GM23338 (cell line): ENCODE data around the gene ENPP4. TPM values are rescaled to one million over a fixed set of nuclear protein-coding genes. Genes with fewer than 3 reads are reported as not detected.

Experiments used
- ATAC-seq: fragments of 200-7000 bp; cut with Tn5 transposase; 3 replicates; pipeline ENCODE4 v1.9.1; 2020
- DNase-seq: peaks from one replicate; pipeline ENCODE4 v3.0.0-alpha.2; 2015; ENCODE audit warnings: low spot score
- H2AFZ ChIP-seq: fragments of 200-600 bp; sonication (generic); 2 replicates; pipeline ENCODE4 v1.8.0; 2016; ENCODE audit warnings: antibody characterized with exemption, mild to moderate bottlenecking, moderate library complexity
- H3F3A ChIP-seq: fragments of 200-600 bp; sonication (generic); replicated peaks from 2 replicates; pipeline ENCODE4 v1.8.0; 2017; ENCODE audit warnings: antibody characterized with exemption, mixed run types, low read depth
- H3K27ac ChIP-seq: fragments of 200-600 bp; sonication (generic); 2 replicates; pipeline ENCODE4 v1.6.1; 2016; ENCODE audit warnings: low read depth
- H3K27me3 ChIP-seq: fragments of 200-600 bp; sonication (generic); 2 replicates; pipeline ENCODE4 v1.8.0; 2016; ENCODE audit warnings: mild to moderate bottlenecking, mixed run types, moderate library complexity; ENCODE audit not compliant: insufficient read depth
- H3K36me3 ChIP-seq: fragments of 200-600 bp; sonication (generic); 2 replicates; pipeline ENCODE4 v1.8.0; 2016; ENCODE audit warnings: mild to moderate bottlenecking; ENCODE audit not compliant: insufficient read depth
- H3K4me1 ChIP-seq: fragments of 200-600 bp; sonication (generic); 2 replicates; pipeline ENCODE4 v1.8.0; 2016; ENCODE audit warnings: mild to moderate bottlenecking, moderate library complexity; ENCODE audit not compliant: insufficient read depth
- H3K4me2 ChIP-seq: fragments of 200-600 bp; sonication (generic); 2 replicates; pipeline ENCODE4 v1.7.1; 2017; ENCODE audit warnings: mixed run types
- H3K4me3 ChIP-seq: fragments of 200-600 bp; sonication (generic); 2 replicates; pipeline ENCODE4 v1.6.1; 2016; ENCODE audit warnings: mixed run types
- H3K79me2 ChIP-seq: fragments of 200-600 bp; sonication (generic); replicated peaks from 2 replicates; pipeline ENCODE4 v1.8.0; 2017; ENCODE audit warnings: mild to moderate bottlenecking; ENCODE audit not compliant: insufficient read depth
- H3K9me2 ChIP-seq: fragments of 200-600 bp; sonication (generic); 2 replicates; pipeline ENCODE4 v1.8.0; 2017; ENCODE audit not compliant: insufficient read depth
- H4K20me1 ChIP-seq: fragments of 200-600 bp; sonication (generic); replicated peaks from 2 replicates; pipeline ENCODE4 v1.8.0; 2017; ENCODE audit warnings: mild to moderate bottlenecking; ENCODE audit not compliant: insufficient read depth
- H3K27ac Mint-ChIP-seq: 2 replicates; pipeline ENCODE4 v1.8.0; 2020; ENCODE audit warnings: inconsistent platforms, mild to moderate bottlenecking, moderate library complexity, mixed read lengths
- H3K27me3 Mint-ChIP-seq: 3 replicates; pipeline ENCODE4 v1.8.0; 2022; ENCODE audit warnings: low read depth, mild to moderate bottlenecking, moderate library complexity, mixed read lengths, inconsistent platforms; ENCODE audit not compliant: insufficient read depth, poor library complexity
- H3K36me3 Mint-ChIP-seq: 3 replicates; pipeline ENCODE4 v1.8.0; 2021; ENCODE audit warnings: low read depth, mild to moderate bottlenecking, inconsistent platforms, moderate library complexity, mixed read lengths
- H3K4me1 Mint-ChIP-seq: 3 replicates; pipeline ENCODE4 v1.8.0; 2020; ENCODE audit warnings: mild to moderate bottlenecking, inconsistent platforms, mixed read lengths
- H3K4me3 Mint-ChIP-seq: 3 replicates; pipeline ENCODE4 v1.8.0; 2021; ENCODE audit warnings: moderate library complexity, mild to moderate bottlenecking, inconsistent platforms, mixed read lengths
- H3K9me3 Mint-ChIP-seq: 3 replicates; pipeline ENCODE4 v1.8.0; 2020; ENCODE audit warnings: moderate library complexity, mild to moderate bottlenecking, inconsistent platforms, mixed read lengths
- CREB1 ChIP-seq: fragments of 250-450 bp; sonication (Bioruptor Pico); IDR thresholded peaks from 2 replicates; pipeline ENCODE4 v1.5.0; 2020; ENCODE audit warnings: low read depth, mild to moderate bottlenecking, moderate library complexity
- CTCF ChIP-seq, 2 experiments: fragments of 200-600 bp in 1 of 2; sonication (generic) in 1 of 2; conservative IDR thresholded peaks; 2 replicates each; pipeline versions ENCODE4 v1.5.1 to v1.6.1; 2016 to 2017; ENCODE audit warnings: antibody characterized with exemption in 2 of 2, low read depth in 2 of 2, mild to moderate bottlenecking in 2 of 2, moderate library complexity in 1 of 2
- EZH2 ChIP-seq: fragments of 200-600 bp; sonication (generic); IDR thresholded peaks from one replicate; pipeline ENCODE4 v1.8.0; 2017; ENCODE audit warnings: antibody characterized with exemption, mild to moderate bottlenecking, low read depth; ENCODE audit not compliant: unreplicated experiment
- JUNB ChIP-seq: IDR thresholded peaks from one replicate; pipeline ENCODE4 v1.6.1; 2016; ENCODE audit warnings: antibody characterized with exemption; ENCODE audit not compliant: unreplicated experiment
- NANOG ChIP-seq: IDR thresholded peaks from 2 replicates; pipeline ENCODE4 v1.6.1; 2016; ENCODE audit warnings: antibody characterized with exemption, borderline replicate concordance
- POLR2AphosphoS5 ChIP-seq: IDR thresholded peaks from 2 replicates; pipeline ENCODE4 v1.6.1; 2016; ENCODE audit warnings: antibody characterized with exemption, low read depth
- REST ChIP-seq: IDR thresholded peaks from one replicate; pipeline ENCODE4 v1.6.1; 2018; ENCODE audit warnings: antibody characterized with exemption; ENCODE audit not compliant: unreplicated experiment
- STAT1 ChIP-seq: IDR thresholded peaks from one replicate; pipeline ENCODE4 v1.6.1; 2016; ENCODE audit warnings: antibody characterized with exemption; ENCODE audit not compliant: unreplicated experiment
- ZNF114 ChIP-seq: fragments of 250-450 bp; sonication (Bioruptor Pico); IDR thresholded peaks from 2 replicates; pipeline ENCODE4 v1.5.0; 2020; ENCODE audit warnings: mild to moderate bottlenecking, moderate library complexity
- ZNF331 ChIP-seq: fragments of 250-450 bp; sonication (Bioruptor Pico); IDR thresholded peaks from 2 replicates; pipeline ENCODE4 v1.5.0; 2020; ENCODE audit warnings: low read depth, mild to moderate bottlenecking, moderate library complexity
- polyA plus RNA-seq: library from polyadenylated mRNA; unstranded; fragments of >200 nt; fragmentation: Nextera tagmentation; extraction: Ambion mirVana; gene quantifications from 2 replicates; pipeline ENCODE4 v1.2.1, GENCODE V29; 2016
- total RNA-seq: library from RNA; depleted of rRNA; stranded (reverse); fragments of >200 nt; shearing (Covaris generic); gene quantifications from 2 replicates; pipeline ENCODE4 v1.2.3, GENCODE V29; 2014
- TF ChIP-seq, protein P1 (sequence below): IDR thresholded peaks from 2 replicates; pipeline ENCODE4 v1.6.1; 2016; ENCODE audit warnings: antibody characterized with exemption

ENPP4 gene
- total and polyA plus RNA-seq, 2 experiments from 2014 or later: 2.2 to 4.4 TPM

- no peak for TF ChIP-seq JUNB
- TF ChIP-seq NANOG: no peak
- TF ChIP-seq CTCF (conservative IDR thresholded peaks at IDR 0.05; ENCODE audit: low read depth in 2 of 2): no peak
- TF ChIP-seq CREB1 (CRISPR knock-in tag): no peak
- TF ChIP-seq ZNF331 (CRISPR knock-in tag): no peak
- no peak for TF ChIP-seq ZNF114 (CRISPR knock-in tag)
- TF ChIP-seq, protein P1, sequence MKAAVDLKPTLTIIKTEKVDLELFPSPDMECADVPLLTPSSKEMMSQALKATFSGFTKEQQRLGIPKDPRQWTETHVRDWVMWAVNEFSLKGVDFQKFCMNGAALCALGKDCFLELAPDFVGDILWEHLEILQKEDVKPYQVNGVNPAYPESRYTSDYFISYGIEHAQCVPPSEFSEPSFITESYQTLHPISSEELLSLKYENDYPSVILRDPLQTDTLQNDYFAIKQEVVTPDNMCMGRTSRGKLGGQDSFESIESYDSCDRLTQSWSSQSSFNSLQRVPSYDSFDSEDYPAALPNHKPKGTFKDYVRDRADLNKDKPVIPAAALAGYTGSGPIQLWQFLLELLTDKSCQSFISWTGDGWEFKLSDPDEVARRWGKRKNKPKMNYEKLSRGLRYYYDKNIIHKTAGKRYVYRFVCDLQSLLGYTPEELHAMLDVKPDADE: no peak
- TF ChIP-seq REST: no peak
- TF ChIP-seq EZH2: no peak
- no peak for TF ChIP-seq STAT1
- no peak for TF ChIP-seq POLR2AphosphoS5
- DNase-seq (no peak), ATAC-seq (no peak)
- no peak overlapping the region for H3K4me3 ChIP-seq
- no peaks in the 10 kb centered on the region for H4K20me1 ChIP-seq
- H3K4me1 ChIP-seq: peaks cover 12% of the 10 kb centered on the region
- Mint-ChIP-seq H3K9me3 (no peaks in the 10 kb centered on the region), H3K4me3 (no peak overlapping the region), H3K4me1 (peaks cover 10% of the 10 kb centered on the region), H3K27me3 (no peaks in the 10 kb centered on the region), H3K27ac (no peak overlapping the region), H3K36me3 (peaks cover 30% of the 10 kb centered on the region)
- no peaks in the 10 kb centered on the region for H3K79me2 ChIP-seq
- no peak overlapping the region for H3K4me2 ChIP-seq
- no peaks in the 10 kb centered on the region for H3K9me2 ChIP-seq
- H3K36me3 ChIP-seq: peaks cover 6% of the 10 kb centered on the region; the same call in 1 of the 2 replicates
- H3K27ac ChIP-seq: no peak overlapping the region
- no peaks in the 10 kb centered on the region for H3F3A ChIP-seq
- H3K27me3 ChIP-seq: no peaks in the 10 kb centered on the region
- H2AFZ ChIP-seq: no peak overlapping the region
These were observed 30.3 kb downstream of the ENPP4 start for GRCh38 chr6:46160102-46160501.
